ENCODE results near the gene SEZ6.

SEZ6 gene

DNA sequence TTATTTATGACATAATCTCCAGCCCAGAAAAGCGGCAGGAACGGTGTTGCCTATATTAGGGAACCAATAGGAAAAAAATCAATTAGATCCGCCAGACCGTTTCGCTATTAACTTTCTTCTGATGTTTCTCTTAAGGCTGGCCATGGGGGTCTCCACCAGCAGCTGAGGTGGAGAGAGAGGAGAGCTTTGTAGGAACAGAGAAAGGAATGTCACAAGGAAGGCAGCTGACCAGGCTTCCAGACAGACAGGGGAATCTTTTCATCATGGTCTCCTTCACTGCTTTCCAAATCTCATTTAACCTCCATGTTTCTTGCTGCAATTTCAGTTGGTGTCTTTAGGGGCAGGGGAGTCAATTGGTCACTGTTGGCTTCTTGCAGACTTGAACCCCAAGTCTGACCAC lies 8.9 kb upstream of the SEZ6 start:
- DNase-seq = no peak
- Histone ChIP-seq H3K36me3 (ENCODE audit: insufficient read depth, low read length) (no peaks in the 10 kb centered on the region), H3K9ac (ENCODE audit: low read depth, low read length) (no peak overlapping the region), H3K27me3 (ENCODE audit: insufficient read depth, low read length, poor library complexity) (peaks cover 17% of the 10 kb centered on the region), H3K79me2 (ENCODE audit: insufficient read depth, low read length) (no peaks in the 10 kb centered on the region), H2AFZ (ENCODE audit: low read depth, low read length) (no peak overlapping the region), H3K27ac (ENCODE audit: low read length) (no peak overlapping the region), H3K4me1 (ENCODE audit: insufficient read depth, low read length) (no peaks in the 10 kb centered on the region), H3K4me3 (ENCODE audit: low read depth in 1 of 2, low read length in 2 of 2) (no peak overlapping the region), H3K4me2 (ENCODE audit: insufficient read depth, low read length) (no peak overlapping the region), H3K9me3 (ENCODE audit: insufficient read depth, low read length, severe bottlenecking) (no peaks in the 10 kb centered on the region), H4K20me1 (ENCODE audit: insufficient read depth, low read length) (no peaks in the 10 kb centered on the region; the same call in 1 of the 2 replicates)
- no peak for TF ChIP-seq EZH2 (IDR thresholded peaks at IDR 0.05; ENCODE audit: borderline replicate concordance, low read depth, low read length, severe bottlenecking)
- TF ChIP-seq, protein P1, sequence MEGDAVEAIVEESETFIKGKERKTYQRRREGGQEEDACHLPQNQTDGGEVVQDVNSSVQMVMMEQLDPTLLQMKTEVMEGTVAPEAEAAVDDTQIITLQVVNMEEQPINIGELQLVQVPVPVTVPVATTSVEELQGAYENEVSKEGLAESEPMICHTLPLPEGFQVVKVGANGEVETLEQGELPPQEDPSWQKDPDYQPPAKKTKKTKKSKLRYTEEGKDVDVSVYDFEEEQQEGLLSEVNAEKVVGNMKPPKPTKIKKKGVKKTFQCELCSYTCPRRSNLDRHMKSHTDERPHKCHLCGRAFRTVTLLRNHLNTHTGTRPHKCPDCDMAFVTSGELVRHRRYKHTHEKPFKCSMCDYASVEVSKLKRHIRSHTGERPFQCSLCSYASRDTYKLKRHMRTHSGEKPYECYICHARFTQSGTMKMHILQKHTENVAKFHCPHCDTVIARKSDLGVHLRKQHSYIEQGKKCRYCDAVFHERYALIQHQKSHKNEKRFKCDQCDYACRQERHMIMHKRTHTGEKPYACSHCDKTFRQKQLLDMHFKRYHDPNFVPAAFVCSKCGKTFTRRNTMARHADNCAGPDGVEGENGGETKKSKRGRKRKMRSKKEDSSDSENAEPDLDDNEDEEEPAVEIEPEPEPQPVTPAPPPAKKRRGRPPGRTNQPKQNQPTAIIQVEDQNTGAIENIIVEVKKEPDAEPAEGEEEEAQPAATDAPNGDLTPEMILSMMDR (IDR thresholded peaks at IDR 0.05; ENCODE audit: borderline replicate concordance, extremely low read depth, low read length, poor library complexity, severe bottlenecking) = no peak
- ATAC-seq (ENCODE audit: insufficient read depth, low read depth) = no peak

DNA sequence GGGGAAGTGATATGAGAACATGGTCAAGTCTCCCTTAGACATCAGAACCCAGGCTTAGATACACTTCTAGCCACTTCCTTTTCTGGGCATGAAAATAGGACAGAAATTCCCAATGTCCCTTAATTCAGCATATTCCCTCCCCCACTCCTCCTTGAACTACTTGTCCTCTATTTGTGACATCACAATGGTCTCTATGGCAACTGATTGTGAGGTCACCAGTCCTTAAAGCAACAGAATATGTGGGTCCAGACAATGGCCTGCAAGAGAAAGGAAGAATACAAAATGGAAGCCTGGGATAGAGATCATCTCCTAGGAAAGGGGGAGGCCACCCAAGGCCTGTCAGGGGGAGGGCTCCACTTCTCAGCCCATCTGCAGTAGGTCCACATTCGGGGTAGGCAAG lies 6.7 kb upstream of the SEZ6 start:
- H3K4me2 ChIP-seq (ENCODE audit: insufficient read depth, low read length) = no peak overlapping the region
- H3K36me3 ChIP-seq (ENCODE audit: insufficient read depth, low read length) = no peaks in the 10 kb centered on the region
- TF ChIP-seq EZH2 (IDR thresholded peaks at IDR 0.05; ENCODE audit: borderline replicate concordance, low read depth, low read length, severe bottlenecking) = no peak
- TF ChIP-seq, protein P1 (IDR thresholded peaks at IDR 0.05; ENCODE audit: borderline replicate concordance, extremely low read depth, low read length, poor library complexity, severe bottlenecking) = no peak
- ATAC-seq (ENCODE audit: insufficient read depth, low read depth) (no peak), DNase-seq (no peak)
- H3K9ac ChIP-seq (ENCODE audit: low read depth, low read length) = no peak overlapping the region
- no peaks in the 10 kb centered on the region; the same call in 1 of the 2 replicates for H4K20me1 ChIP-seq (ENCODE audit: insufficient read depth, low read length)
- H3K4me3 ChIP-seq (ENCODE audit: low read depth in 1 of 2, low read length in 2 of 2) = no peak overlapping the region
- no peak overlapping the region for H2AFZ ChIP-seq (ENCODE audit: low read depth, low read length)
- H3K79me2 ChIP-seq (ENCODE audit: insufficient read depth, low read length) = no peaks in the 10 kb centered on the region
- H3K27me3 ChIP-seq (ENCODE audit: insufficient read depth, low read length, poor library complexity) = peaks cover 4% of the 10 kb centered on the region
- no peak overlapping the region for H3K27ac ChIP-seq (ENCODE audit: low read length)
- no peaks in the 10 kb centered on the region for H3K9me3 ChIP-seq (ENCODE audit: insufficient read depth, low read length, severe bottlenecking)
- H3K4me1 ChIP-seq (ENCODE audit: insufficient read depth, low read length) = no peaks in the 10 kb centered on the region

DNA sequence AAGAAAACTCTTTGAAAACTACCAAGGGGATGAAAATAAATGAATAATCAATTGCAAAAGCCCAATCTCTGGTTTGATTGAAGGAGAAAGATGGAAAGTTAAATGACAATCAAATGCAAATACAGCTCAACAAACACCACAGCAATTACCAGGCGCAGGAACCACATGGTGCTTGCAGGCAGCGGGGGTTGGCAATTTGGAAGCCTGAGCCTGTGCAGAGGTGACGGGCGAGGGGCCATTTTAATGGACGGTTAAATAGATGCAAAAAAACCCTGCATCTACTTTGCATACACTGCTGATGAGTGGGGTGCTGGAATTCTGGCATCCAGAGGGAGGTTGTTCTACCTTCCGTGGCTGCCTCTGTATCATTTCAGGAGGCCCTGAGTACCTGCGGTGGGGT lies 4.8 kb upstream of the SEZ6 start:
- Histone ChIP-seq H3K9me3 (ENCODE audit: insufficient read depth, low read length, severe bottlenecking) (no peaks in the 10 kb centered on the region), H2AFZ (ENCODE audit: low read depth, low read length) (no peak overlapping the region), H3K4me3 (ENCODE audit: low read depth in 1 of 2, low read length in 2 of 2) (no peak overlapping the region), H3K4me1 (ENCODE audit: insufficient read depth, low read length) (no peaks in the 10 kb centered on the region), H4K20me1 (ENCODE audit: insufficient read depth, low read length) (peaks cover 3% of the 10 kb centered on the region; the same call in 1 of the 2 replicates), H3K4me2 (ENCODE audit: insufficient read depth, low read length) (no peak overlapping the region), H3K27ac (ENCODE audit: low read length) (no peak overlapping the region), H3K36me3 (ENCODE audit: insufficient read depth, low read length) (no peaks in the 10 kb centered on the region), H3K79me2 (ENCODE audit: insufficient read depth, low read length) (no peaks in the 10 kb centered on the region), H3K27me3 (ENCODE audit: insufficient read depth, low read length, poor library complexity) (no peaks in the 10 kb centered on the region), H3K9ac (ENCODE audit: low read depth, low read length) (no peak overlapping the region)
- no peak for DNase-seq
- ATAC-seq (ENCODE audit: insufficient read depth, low read depth) = no peak
- TF ChIP-seq EZH2 (IDR thresholded peaks at IDR 0.05; ENCODE audit: borderline replicate concordance, low read depth, low read length, severe bottlenecking) = no peak
- TF ChIP-seq, protein P1 (IDR thresholded peaks at IDR 0.05; ENCODE audit: borderline replicate concordance, extremely low read depth, low read length, poor library complexity, severe bottlenecking) = no peak

DNA sequence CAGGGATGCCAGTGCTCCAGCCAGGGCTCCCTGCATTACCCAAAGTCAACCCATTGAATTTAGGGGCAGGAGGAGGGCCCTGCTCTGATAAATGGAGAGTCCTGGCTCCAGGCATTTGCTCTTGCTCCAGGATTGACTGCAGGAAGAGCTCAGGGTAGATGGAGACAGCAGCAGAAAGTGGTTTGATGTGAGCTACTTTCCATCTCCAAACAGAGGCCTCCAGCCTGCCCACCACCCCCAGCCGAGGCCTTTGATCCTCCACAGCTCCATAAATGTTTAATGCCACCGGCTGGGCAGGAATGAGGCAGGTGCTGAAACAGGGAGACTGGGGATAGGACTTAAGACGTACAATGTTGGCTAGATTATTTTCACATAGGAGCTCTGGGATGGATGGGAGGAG lies 4.3 kb upstream of the SEZ6 start:
- ATAC-seq (ENCODE audit: insufficient read depth, low read depth) = no peak
- no peak overlapping the region for H3K27ac ChIP-seq (ENCODE audit: low read length)
- TF ChIP-seq EZH2 (IDR thresholded peaks at IDR 0.05; ENCODE audit: borderline replicate concordance, low read depth, low read length, severe bottlenecking) = no peak
- TF ChIP-seq, protein P1 (IDR thresholded peaks at IDR 0.05; ENCODE audit: borderline replicate concordance, extremely low read depth, low read length, poor library complexity, severe bottlenecking) = no peak
- no peak overlapping the region for H2AFZ ChIP-seq (ENCODE audit: low read depth, low read length)
- peaks cover 6% of the 10 kb centered on the region; the same call in 1 of the 2 replicates for H4K20me1 ChIP-seq (ENCODE audit: insufficient read depth, low read length)
- no peak for DNase-seq
- H3K9me3 ChIP-seq (ENCODE audit: insufficient read depth, low read length, severe bottlenecking) = no peaks in the 10 kb centered on the region
- H3K4me3 ChIP-seq (ENCODE audit: low read depth in 1 of 2, low read length in 2 of 2) = no peak overlapping the region
- no peaks in the 10 kb centered on the region for H3K27me3 ChIP-seq (ENCODE audit: insufficient read depth, low read length, poor library complexity)
- H3K9ac ChIP-seq (ENCODE audit: low read depth, low read length) = no peak overlapping the region
- no peaks in the 10 kb centered on the region for H3K79me2 ChIP-seq (ENCODE audit: insufficient read depth, low read length)
- H3K36me3 ChIP-seq (ENCODE audit: insufficient read depth, low read length) = no peaks in the 10 kb centered on the region
- no peaks in the 10 kb centered on the region for H3K4me1 ChIP-seq (ENCODE audit: insufficient read depth, low read length)
- H3K4me2 ChIP-seq (ENCODE audit: insufficient read depth, low read length) = no peak overlapping the region
